ENCODE measurements around the gene CWC25. TPM values are rescaled to one million over a fixed set of nuclear protein-coding genes. Genes with fewer than 3 reads are reported as not detected.

The CWC25 gene
- total and polyA plus RNA-seq, 9 of the 15 experiments (the other 6 are each of a cell fraction or from before 2014, with no cell fraction given): 16.5 to 27.4 (median 23.0) TPM

DNA sequence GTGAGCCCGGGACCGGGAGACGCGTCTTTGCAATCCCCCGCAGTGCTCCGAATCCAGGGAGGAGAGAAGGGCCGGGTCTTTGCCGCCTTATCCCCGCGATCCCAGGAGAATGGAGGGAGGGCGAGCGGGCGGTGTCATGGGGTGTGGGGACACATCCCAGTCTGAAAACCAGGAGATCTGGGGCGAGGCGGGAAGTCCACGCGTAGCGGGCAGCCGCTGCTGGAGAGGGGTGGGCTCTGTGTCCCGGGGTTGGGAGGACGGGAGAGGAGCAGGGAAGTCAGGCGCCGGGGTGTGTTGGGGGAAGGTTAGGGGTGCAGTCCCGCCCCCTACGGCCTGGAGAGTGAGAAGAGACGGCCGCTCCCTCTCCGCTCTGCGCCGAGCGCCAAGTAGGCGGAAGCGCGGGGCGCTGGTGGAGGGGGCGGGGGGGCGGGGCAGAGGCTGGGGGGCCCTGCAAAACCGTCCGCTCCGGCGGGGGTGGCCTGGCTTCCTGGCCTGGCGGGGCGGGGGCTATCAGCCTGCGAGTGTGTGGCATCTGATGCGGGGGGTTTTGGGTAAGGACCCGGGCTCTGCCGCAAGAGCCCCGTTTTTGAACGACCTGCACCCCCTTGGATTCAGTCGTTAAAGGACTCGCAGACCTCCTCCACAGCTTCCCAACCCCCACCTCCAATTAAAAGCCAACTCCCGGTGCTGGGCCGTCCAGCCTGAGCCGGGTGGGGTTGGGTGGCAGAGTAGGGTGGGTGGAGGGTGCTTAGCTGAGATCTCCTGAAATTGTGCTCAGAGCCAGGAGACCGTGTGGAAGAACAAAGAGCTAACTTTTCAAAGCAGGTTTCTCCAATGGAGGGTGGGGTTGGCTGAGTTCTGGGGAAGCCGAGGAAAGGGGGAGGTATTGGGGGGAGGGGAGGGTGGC is 45.4 kb upstream of the CWC25 start (continued):
- TF ChIP-seq NUFIP1 (IDR thresholded peaks at IDR 0.05; ENCODE audit: partially characterized antibody) (no peak), ZNF644 (tag; IDR thresholded peaks at IDR 0.05; ENCODE audit: low read depth) (no peak), ILF3 (IDR thresholded peaks at IDR 0.05; ENCODE audit: borderline replicate concordance) (no peak), HCFC1 (IDR thresholded peaks at IDR 0.05; ENCODE audit: low read depth, low read length) (no peak), SMARCC2 (IDR thresholded peaks at IDR 0.05; ENCODE audit: low read depth) (no peak), ATF1 (CRISPR knock-in tag; IDR thresholded peaks at IDR 0.05) (no peak), ATF1 (tag; IDR thresholded peaks at IDR 0.05) (peak; percentile 42; the same call in 1 of the 2 replicates), ZNF707 (CRISPR knock-in tag; conservative IDR thresholded peaks at IDR 0.05) (no peak), TOE1 (IDR thresholded peaks at IDR 0.05; ENCODE audit: borderline replicate concordance) (peak; percentile 29; the same call in 1 of the 2 replicates), TOE1 (CRISPR knock-in tag; IDR thresholded peaks at IDR 0.05; ENCODE audit: borderline replicate concordance, low read depth) (no peak), HDAC1 (IDR thresholded peaks at IDR 0.05) (peak in 1 of 2 experiments; percentile 86; a peak in 2 of 4 replicates), NONO (IDR thresholded peaks at IDR 0.05; ENCODE audit: low read depth in 2 of 2, low read length in 1 of 2) (no peak), ZKSCAN1 (IDR thresholded peaks at IDR 0.05; ENCODE audit: low read depth, low read length) (0 out of 2 replicates have a peak, but pooled peaks have one; percentile 22), RBM25 (IDR thresholded peaks at IDR 0.05; ENCODE audit: low read depth, low read length, severe bottlenecking) (no peak)
- TF ChIP-seq, protein P1, sequence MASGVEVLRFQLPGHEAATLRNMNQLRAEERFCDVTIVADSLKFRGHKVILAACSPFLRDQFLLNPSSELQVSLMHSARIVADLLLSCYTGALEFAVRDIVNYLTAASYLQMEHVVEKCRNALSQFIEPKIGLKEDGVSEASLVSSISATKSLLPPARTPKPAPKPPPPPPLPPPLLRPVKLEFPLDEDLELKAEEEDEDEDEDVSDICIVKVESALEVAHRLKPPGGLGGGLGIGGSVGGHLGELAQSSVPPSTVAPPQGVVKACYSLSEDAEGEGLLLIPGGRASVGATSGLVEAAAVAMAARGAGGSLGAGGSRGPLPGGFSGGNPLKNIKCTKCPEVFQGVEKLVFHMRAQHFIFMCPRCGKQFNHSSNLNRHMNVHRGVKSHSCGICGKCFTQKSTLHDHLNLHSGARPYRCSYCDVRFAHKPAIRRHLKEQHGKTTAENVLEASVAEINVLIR (CRISPR knock-in tag; IDR thresholded peaks at IDR 0.05): no peak
- TF ChIP-seq, protein P2, sequence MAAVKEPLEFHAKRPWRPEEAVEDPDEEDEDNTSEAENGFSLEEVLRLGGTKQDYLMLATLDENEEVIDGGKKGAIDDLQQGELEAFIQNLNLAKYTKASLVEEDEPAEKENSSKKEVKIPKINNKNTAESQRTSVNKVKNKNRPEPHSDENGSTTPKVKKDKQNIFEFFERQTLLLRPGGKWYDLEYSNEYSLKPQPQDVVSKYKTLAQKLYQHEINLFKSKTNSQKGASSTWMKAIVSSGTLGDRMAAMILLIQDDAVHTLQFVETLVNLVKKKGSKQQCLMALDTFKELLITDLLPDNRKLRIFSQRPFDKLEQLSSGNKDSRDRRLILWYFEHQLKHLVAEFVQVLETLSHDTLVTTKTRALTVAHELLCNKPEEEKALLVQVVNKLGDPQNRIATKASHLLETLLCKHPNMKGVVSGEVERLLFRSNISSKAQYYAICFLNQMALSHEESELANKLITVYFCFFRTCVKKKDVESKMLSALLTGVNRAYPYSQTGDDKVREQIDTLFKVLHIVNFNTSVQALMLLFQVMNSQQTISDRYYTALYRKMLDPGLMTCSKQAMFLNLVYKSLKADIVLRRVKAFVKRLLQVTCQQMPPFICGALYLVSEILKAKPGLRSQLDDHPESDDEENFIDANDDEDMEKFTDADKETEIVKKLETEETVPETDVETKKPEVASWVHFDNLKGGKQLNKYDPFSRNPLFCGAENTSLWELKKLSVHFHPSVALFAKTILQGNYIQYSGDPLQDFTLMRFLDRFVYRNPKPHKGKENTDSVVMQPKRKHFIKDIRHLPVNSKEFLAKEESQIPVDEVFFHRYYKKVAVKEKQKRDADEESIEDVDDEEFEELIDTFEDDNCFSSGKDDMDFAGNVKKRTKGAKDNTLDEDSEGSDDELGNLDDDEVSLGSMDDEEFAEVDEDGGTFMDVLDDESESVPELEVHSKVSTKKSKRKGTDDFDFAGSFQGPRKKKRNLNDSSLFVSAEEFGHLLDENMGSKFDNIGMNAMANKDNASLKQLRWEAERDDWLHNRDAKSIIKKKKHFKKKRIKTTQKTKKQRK (IDR thresholded peaks at IDR 0.05; ENCODE audit: borderline replicate concordance, low read depth, low read length): no peak
- TF ChIP-seq, protein P3, sequence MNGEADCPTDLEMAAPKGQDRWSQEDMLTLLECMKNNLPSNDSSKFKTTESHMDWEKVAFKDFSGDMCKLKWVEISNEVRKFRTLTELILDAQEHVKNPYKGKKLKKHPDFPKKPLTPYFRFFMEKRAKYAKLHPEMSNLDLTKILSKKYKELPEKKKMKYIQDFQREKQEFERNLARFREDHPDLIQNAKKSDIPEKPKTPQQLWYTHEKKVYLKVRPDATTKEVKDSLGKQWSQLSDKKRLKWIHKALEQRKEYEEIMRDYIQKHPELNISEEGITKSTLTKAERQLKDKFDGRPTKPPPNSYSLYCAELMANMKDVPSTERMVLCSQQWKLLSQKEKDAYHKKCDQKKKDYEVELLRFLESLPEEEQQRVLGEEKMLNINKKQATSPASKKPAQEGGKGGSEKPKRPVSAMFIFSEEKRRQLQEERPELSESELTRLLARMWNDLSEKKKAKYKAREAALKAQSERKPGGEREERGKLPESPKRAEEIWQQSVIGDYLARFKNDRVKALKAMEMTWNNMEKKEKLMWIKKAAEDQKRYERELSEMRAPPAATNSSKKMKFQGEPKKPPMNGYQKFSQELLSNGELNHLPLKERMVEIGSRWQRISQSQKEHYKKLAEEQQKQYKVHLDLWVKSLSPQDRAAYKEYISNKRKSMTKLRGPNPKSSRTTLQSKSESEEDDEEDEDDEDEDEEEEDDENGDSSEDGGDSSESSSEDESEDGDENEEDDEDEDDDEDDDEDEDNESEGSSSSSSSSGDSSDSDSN (IDR thresholded peaks at IDR 0.05; ENCODE audit: borderline replicate concordance in 1 of 2, low read depth in 2 of 2, low read length in 2 of 2): no peak; a peak in 2 of 4 replicates
- TF ChIP-seq, protein P4, sequence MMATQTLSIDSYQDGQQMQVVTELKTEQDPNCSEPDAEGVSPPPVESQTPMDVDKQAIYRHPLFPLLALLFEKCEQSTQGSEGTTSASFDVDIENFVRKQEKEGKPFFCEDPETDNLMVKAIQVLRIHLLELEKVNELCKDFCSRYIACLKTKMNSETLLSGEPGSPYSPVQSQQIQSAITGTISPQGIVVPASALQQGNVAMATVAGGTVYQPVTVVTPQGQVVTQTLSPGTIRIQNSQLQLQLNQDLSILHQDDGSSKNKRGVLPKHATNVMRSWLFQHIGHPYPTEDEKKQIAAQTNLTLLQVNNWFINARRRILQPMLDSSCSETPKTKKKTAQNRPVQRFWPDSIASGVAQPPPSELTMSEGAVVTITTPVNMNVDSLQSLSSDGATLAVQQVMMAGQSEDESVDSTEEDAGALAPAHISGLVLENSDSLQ (IDR thresholded peaks at IDR 0.05): peak; percentile 8; the same call in 1 of the 2 replicates

Measured in K562 (cell line).